Vagina (tissue), 2 donors: Measurements from ENCODE around the gene ADPGK. TPM values are rescaled to one million over a fixed set of nuclear protein-coding genes. Genes with fewer than 3 reads are reported as not detected.

Experiments used
- DNase-seq, 2 donors: peaks; one replicate each; pipeline ENCODE4 v3.0.0-alpha.2; 2017; ENCODE audit errors: extremely low spot score in 2 of 2
- H3K27ac ChIP-seq: fragments of 200-600 bp; sonication (generic); one replicate; pipeline ENCODE4 v1.5.1; 2019
- H3K27me3 ChIP-seq: fragments of 200-600 bp; sonication (generic); one replicate; pipeline ENCODE4 v1.5.1; 2019
- H3K36me3 ChIP-seq, 2 donors: fragments of 200-600 bp; sonication (generic); one replicate each; pipeline ENCODE4 v1.5.1; 2017 to 2019
- H3K4me1 ChIP-seq: fragments of 200-600 bp; sonication (generic); one replicate; pipeline ENCODE4 v1.5.1; 2019
- H3K4me3 ChIP-seq, 2 donors: fragments of 200-600 bp; sonication (generic); 1 replicate in 1 of 2; 2 replicates in 1 of 2; pipeline ENCODE4 v1.5.1; 2016 to 2019
- H3K9me3 ChIP-seq: fragments of 200-600 bp; sonication (generic); one replicate; pipeline ENCODE4 v1.5.1; 2019
- CTCF ChIP-seq, 3 experiments: fragments of 450-650 bp in 2 of 3; fragments of 200-600 bp in 1 of 3; sonication (generic) in 1 of 3; IDR thresholded peaks; one replicate each; pipeline ENCODE4 v1.5.1; 2017 to 2019; ENCODE audit warnings: antibody characterized with exemption in 3 of 3, mild to moderate bottlenecking in 2 of 3, moderate library complexity in 2 of 3
- POLR2A ChIP-seq, 2 donors: fragments of 450-650 bp; IDR thresholded peaks; one replicate each; pipeline ENCODE4 v1.6.1; 2017; ENCODE audit warnings: antibody characterized with exemption in 2 of 2, mild to moderate bottlenecking in 2 of 2, moderate library complexity in 2 of 2
- POLR2AphosphoS5 ChIP-seq, 2 donors: sonication (generic); formaldehyde crosslinking; IDR thresholded peaks; one replicate each; pipeline ENCODE4 v1.9.0; 2017; ENCODE audit warnings: antibody characterized with exemption in 2 of 2, mild to moderate bottlenecking in 2 of 2, low read depth in 1 of 2; ENCODE audit not compliant: insufficient read depth in 1 of 2
- intact Hi-C: fragments of 100-400 bp; cut with DNase I; formaldehyde crosslinking; loops from one replicate; pipeline ENCODE4 v1.15.1; 2023
- total RNA-seq: library from RNA; depleted of rRNA; stranded (reverse); fragments of >200 nt; gene quantifications from one replicate; pipeline ENCODE4 v1.2.3, GENCODE V29; 2016

The ADPGK gene
- total RNA-seq, 1 donor from 2014 or later: 53.8 TPM

- H3K36me3 ChIP-seq: peaks cover 0 to 15% of the 10 kb centered on the region in 2 donors
- no peaks in the 10 kb centered on the region for H3K9me3 ChIP-seq
Observed at GRCh38 chr15:72778796-72779195, 4.8 kb downstream of the ADPGK start.

GRCh38 chr15:72774696-72775383 is 8.7 kb downstream of the ADPGK start:
- intact Hi-C loops: no loop called here
- H3K27me3 ChIP-seq: no peaks in the 10 kb centered on the region
- peaks cover 0 to 38% of the 10 kb centered on the region in 2 donors for H3K36me3 ChIP-seq
- no peak for DNase-seq
- no peak overlapping the region for H3K4me3 ChIP-seq
- H3K9me3 ChIP-seq: no peaks in the 10 kb centered on the region
- peaks cover 3% of the 10 kb centered on the region for H3K4me1 ChIP-seq
- no peak for TF ChIP-seq CTCF (IDR thresholded peaks at IDR 0.05)
- no peak overlapping the region for H3K27ac ChIP-seq

More at GRCh38 chr15:72778796-72779195, 4.8 kb downstream of the ADPGK start:
- H3K27ac ChIP-seq: no peak overlapping the region
- no peak for DNase-seq
- TF ChIP-seq POLR2A (IDR thresholded peaks at IDR 0.05): no peak
- no peak for TF ChIP-seq POLR2AphosphoS5 (IDR thresholded peaks at IDR 0.05; ENCODE audit: insufficient read depth in 1 of 2, low read depth in 1 of 2)
- TF ChIP-seq CTCF (IDR thresholded peaks at IDR 0.05): no peak
- peaks cover 28% of the 10 kb centered on the region for H3K4me1 ChIP-seq
- intact Hi-C loops: no loop called here
- H3K27me3 ChIP-seq: no peaks in the 10 kb centered on the region
- no peak overlapping the region for H3K4me3 ChIP-seq

- Histone ChIP-seq H3K36me3 (peaks cover under 1 to 56% of the 10 kb centered on the region in 2 donors), H3K27me3 (no peaks in the 10 kb centered on the region), H3K27ac (no peak overlapping the region), H3K4me3 (no peak overlapping the region), H3K4me1 (no peaks in the 10 kb centered on the region), H3K9me3 (no peaks in the 10 kb centered on the region)
- no peak for DNase-seq
- TF ChIP-seq POLR2AphosphoS5 (IDR thresholded peaks at IDR 0.05; ENCODE audit: insufficient read depth in 1 of 2, low read depth in 1 of 2) (no peak), CTCF (IDR thresholded peaks at IDR 0.05) (no peak), POLR2A (IDR thresholded peaks at IDR 0.05) (no peak)
- intact Hi-C loops: no loop called here
Observed at GRCh38 chr15:72771329-72771725, 12.2 kb downstream of the ADPGK start.

- H3K4me1 ChIP-seq: no peaks in the 10 kb centered on the region
- H3K9me3 ChIP-seq: no peaks in the 10 kb centered on the region
- TF ChIP-seq POLR2A (IDR thresholded peaks at IDR 0.05) (no peak), CTCF (IDR thresholded peaks at IDR 0.05) (no peak), POLR2AphosphoS5 (IDR thresholded peaks at IDR 0.05; ENCODE audit: insufficient read depth in 1 of 2, low read depth in 1 of 2) (no peak)
- intact Hi-C loops: no loop called here
- no peak overlapping the region for H3K4me3 ChIP-seq
- H3K27me3 ChIP-seq: no peaks in the 10 kb centered on the region
- H3K27ac ChIP-seq: no peak overlapping the region
- peaks cover 4 to 61% of the 10 kb centered on the region in 2 donors for H3K36me3 ChIP-seq
- no peak for DNase-seq
Observed at GRCh38 chr15:72770673-72771328, 12.8 kb downstream of the ADPGK start.

- no peaks in the 10 kb centered on the region for H3K4me1 ChIP-seq
- H3K36me3 ChIP-seq: peaks cover 4 to 72% of the 10 kb centered on the region in 2 donors
- no peaks in the 10 kb centered on the region for H3K9me3 ChIP-seq
- no peaks in the 10 kb centered on the region for H3K27me3 ChIP-seq
- no peak overlapping the region for H3K27ac ChIP-seq
- no peak for DNase-seq
- H3K4me3 ChIP-seq: no peak overlapping the region
- intact Hi-C loops: no loop called here
- no peak for TF ChIP-seq CTCF (IDR thresholded peaks at IDR 0.05)
- TF ChIP-seq POLR2A (IDR thresholded peaks at IDR 0.05): no peak
- no peak for TF ChIP-seq POLR2AphosphoS5 (IDR thresholded peaks at IDR 0.05; ENCODE audit: insufficient read depth in 1 of 2, low read depth in 1 of 2)
Observed at GRCh38 chr15:72766780-72767179, 16.8 kb downstream of the ADPGK start.
